Neural progenitor cell (in vitro differentiated cells): ENCODE measurements around the gene SLC6A9.

ENCODE experiments used
- CTCF ChIP-seq: fragments of 200-600 bp; sonication (generic); IDR thresholded peaks from 2 replicates; pipeline ENCODE4 v1.5.1; 2017; ENCODE audit warnings: antibody characterized with exemption, mild to moderate bottlenecking
- EZH2phosphoT487 ChIP-seq: fragments of 200-600 bp; sonication (generic); IDR thresholded peaks from 2 replicates; pipeline ENCODE4 v1.6.1; 2017; ENCODE audit warnings: antibody characterized with exemption

- TF ChIP-seq EZH2phosphoT487 (no peak), CTCF (no peak)
These were observed 31.1 kb downstream of the SLC6A9 start for GRCh38 chr1:44000122-44000665.
